GM10266 (cell line): Measurements from ENCODE around the gene IGSF8.

ENCODE experiments used
- DNase-seq: peaks from one replicate; pipeline ENCODE4 v3.0.0; 2012; ENCODE audit errors: extremely low spot score
- TF ChIP-seq, protein P1 (sequence below): IDR thresholded peaks from 2 replicates; pipeline ENCODE4 v1.5.1; 2012; ENCODE audit warnings: mild to moderate bottlenecking, low read depth; ENCODE audit not compliant: control insufficient read depth, insufficient read depth; ENCODE audit errors: missing control alignments

The IGSF8 gene

GRCh38 chr1:160085686-160086455 is 12.5 kb downstream of the IGSF8 start:
- DNase-seq: peak; percentile 92
- TF ChIP-seq, protein P1, sequence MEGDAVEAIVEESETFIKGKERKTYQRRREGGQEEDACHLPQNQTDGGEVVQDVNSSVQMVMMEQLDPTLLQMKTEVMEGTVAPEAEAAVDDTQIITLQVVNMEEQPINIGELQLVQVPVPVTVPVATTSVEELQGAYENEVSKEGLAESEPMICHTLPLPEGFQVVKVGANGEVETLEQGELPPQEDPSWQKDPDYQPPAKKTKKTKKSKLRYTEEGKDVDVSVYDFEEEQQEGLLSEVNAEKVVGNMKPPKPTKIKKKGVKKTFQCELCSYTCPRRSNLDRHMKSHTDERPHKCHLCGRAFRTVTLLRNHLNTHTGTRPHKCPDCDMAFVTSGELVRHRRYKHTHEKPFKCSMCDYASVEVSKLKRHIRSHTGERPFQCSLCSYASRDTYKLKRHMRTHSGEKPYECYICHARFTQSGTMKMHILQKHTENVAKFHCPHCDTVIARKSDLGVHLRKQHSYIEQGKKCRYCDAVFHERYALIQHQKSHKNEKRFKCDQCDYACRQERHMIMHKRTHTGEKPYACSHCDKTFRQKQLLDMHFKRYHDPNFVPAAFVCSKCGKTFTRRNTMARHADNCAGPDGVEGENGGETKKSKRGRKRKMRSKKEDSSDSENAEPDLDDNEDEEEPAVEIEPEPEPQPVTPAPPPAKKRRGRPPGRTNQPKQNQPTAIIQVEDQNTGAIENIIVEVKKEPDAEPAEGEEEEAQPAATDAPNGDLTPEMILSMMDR: peak; percentile 78

- TF ChIP-seq, protein P1: no peak
These were observed 13.6 kb downstream of the IGSF8 start for GRCh38 chr1:160084771-160085321.

GRCh38 chr1:160083968-160084770 is 14.2 kb downstream of the IGSF8 start:
- TF ChIP-seq, protein P1: peak; percentile 96
- peak; percentile 86 for DNase-seq

More at GRCh38 chr1:160084771-160085321, 13.6 kb downstream of the IGSF8 start:
- DNase-seq: no peak

GRCh38 chr1:160082926-160083325 is 15.5 kb downstream of the IGSF8 start:
- DNase-seq: no peak
- TF ChIP-seq, protein P1: no peak

GRCh38 chr1:160082487-160082886 is 15.9 kb downstream of the IGSF8 start:
- TF ChIP-seq, protein P1: no peak
- no peak for DNase-seq

DNA sequence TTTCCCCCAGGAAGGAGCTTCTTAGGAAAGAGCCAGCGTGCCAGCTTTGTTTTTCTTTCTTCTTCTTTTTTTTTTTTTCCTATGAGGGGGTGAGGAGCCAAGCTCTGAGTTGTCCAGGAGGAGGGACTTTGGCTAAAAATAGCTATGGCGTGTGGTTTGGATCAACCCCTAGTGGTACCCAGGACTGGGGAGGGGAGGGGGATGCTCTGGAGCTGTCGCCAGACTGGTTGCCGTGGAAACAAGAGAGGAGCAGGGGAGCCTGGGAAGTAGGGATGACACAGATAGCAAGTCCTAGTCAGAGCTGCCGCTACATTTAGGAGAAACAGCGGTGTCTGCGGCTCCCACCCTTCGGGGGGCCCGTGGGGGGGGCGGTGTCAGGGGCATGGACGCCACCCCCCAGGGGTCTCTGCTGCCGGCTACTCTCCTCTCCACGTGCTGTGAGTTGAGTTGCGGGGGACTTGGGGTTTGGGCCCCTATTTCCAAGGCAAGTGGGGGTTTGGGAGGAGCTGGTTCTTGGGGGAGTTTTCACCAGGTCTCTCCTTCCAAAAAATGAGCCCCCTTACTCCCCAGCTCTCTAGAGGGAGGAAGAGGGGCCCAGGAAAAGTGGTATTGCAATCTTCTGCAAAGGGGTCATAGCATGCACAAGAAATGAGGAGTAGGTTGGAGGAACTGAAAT is 17.0 kb downstream of the IGSF8 start, which contains the start of gene KCNJ9:
Gene KCNJ9 (plus strand): TSS at position 278 of the 676 bp plus-strand sequence. CDS start 2,493 bp downstream, outside the sequence.
- no peak for DNase-seq
- TF ChIP-seq, protein P1: no peak
